Stimulated activated CD4-positive, alpha-beta T cell treated with anti-CD3 and anti-CD28 coated beads, Interleukin-4, amount 100 ng/mL, for 1 hour (primary cell): ENCODE measurements around the gene RANBP1.

Experiments used
- DNase-seq: peaks from one replicate; pipeline ENCODE4 v3.0.0-alpha.2; 2020

RANBP1 gene

GRCh38 chr22:20125201-20126174 lies 9.6 kb downstream of the RANBP1 start:
- DNase-seq: no peak

- no peak for DNase-seq
Observed at GRCh38 chr22:20126284-20127029, 10.6 kb downstream of the RANBP1 start.

GRCh38 chr22:20127318-20127868 lies 11.5 kb downstream of the RANBP1 start:
- no peak for DNase-seq

- DNase-seq: no peak
Observed at GRCh38 chr22:20127869-20128618, 12.1 kb downstream of the RANBP1 start.

GRCh38 chr22:20128619-20128901 lies 12.7 kb downstream of the RANBP1 start:
- no peak for DNase-seq

GRCh38 chr22:20128902-20129746 lies 13.2 kb downstream of the RANBP1 start:
- DNase-seq: peak; percentile 56

- no peak for DNase-seq
Observed at GRCh38 chr22:20129747-20130014, 13.8 kb downstream of the RANBP1 start.

- DNase-seq: no peak
Observed at GRCh38 chr22:20130319-20130718, 14.4 kb downstream of the RANBP1 start.

- DNase-seq: peak; percentile 85
Observed at GRCh38 chr22:20130731-20131596, 15.1 kb downstream of the RANBP1 start.

- peak; percentile 65 for DNase-seq
Observed at GRCh38 chr22:20131597-20131858, 15.6 kb downstream of the RANBP1 start, which contains the start of gene ZDHHC8. Gene ZDHHC8 (plus strand): TSS chr22:20131804. CDS start chr22:20131948, 144 bp downstream.

- DNase-seq: peak; percentile 34
Observed at GRCh38 chr22:20131859-20132685, 16.2 kb downstream of the RANBP1 start.

GRCh38 chr22:20132686-20133246 lies 16.9 kb downstream of the RANBP1 start:
- DNase-seq: no peak

- DNase-seq: no peak
Observed at GRCh38 chr22:20133930-20134549, 18.1 kb downstream of the RANBP1 start.

- no peak for DNase-seq
Observed at GRCh38 chr22:20135265-20135664, 19.4 kb downstream of the RANBP1 start.

- DNase-seq: no peak
Observed at GRCh38 chr22:20135806-20136602, 20.1 kb downstream of the RANBP1 start.

- DNase-seq: no peak
Observed at GRCh38 chr22:20136603-20136873, 20.6 kb downstream of the RANBP1 start.

GRCh38 chr22:20137113-20137512 lies 21.2 kb downstream of the RANBP1 start:
- DNase-seq: no peak

- no peak for DNase-seq
Observed at GRCh38 chr22:20137671-20138416, 21.9 kb downstream of the RANBP1 start.

- DNase-seq: no peak
Observed at GRCh38 chr22:20138417-20138738, 22.5 kb downstream of the RANBP1 start.
